SW 1271 (cell line): ENCODE measurements around the gene NOL9.

ENCODE experiments used
- DNase-seq, 2 experiments: peaks; one replicate each; lab custom pipeline; 2025; lab: John Stamatoyannopoulos, UW

The NOL9 gene

GRCh38 chr1:6489383-6489765 is 64.9 kb downstream of the NOL9 start:
- DNase-seq = no peak

GRCh38 chr1:6488602-6489382 is 65.5 kb downstream of the NOL9 start:
- no peak for DNase-seq

- no peak for DNase-seq
These were observed 66.4 kb downstream of the NOL9 start for GRCh38 chr1:6487804-6488484.

- DNase-seq = peak; percentile 33 to 69
These were observed 67.8 kb downstream of the NOL9 start for GRCh38 chr1:6486433-6487011.

- DNase-seq = no peak
These were observed 68.9 kb downstream of the NOL9 start for GRCh38 chr1:6485168-6486101.

- no peak for DNase-seq
These were observed 69.5 kb downstream of the NOL9 start for GRCh38 chr1:6484826-6485167.

GRCh38 chr1:6483761-6484117 is 70.6 kb downstream of the NOL9 start:
- no peak for DNase-seq

- DNase-seq = no peak
These were observed 71.1 kb downstream of the NOL9 start for GRCh38 chr1:6483017-6483760.

GRCh38 chr1:6481820-6482219 is 72.5 kb downstream of the NOL9 start:
- no peak for DNase-seq

GRCh38 chr1:6477039-6477820 is 77.1 kb downstream of the NOL9 start:
- DNase-seq = no peak

GRCh38 chr1:6476483-6476882 is 77.8 kb downstream of the NOL9 start:
- DNase-seq = no peak

GRCh38 chr1:6475381-6476133 is 78.8 kb downstream of the NOL9 start:
- DNase-seq = peak in 1 of 2 experiments; percentile 22

GRCh38 chr1:6474815-6475282 is 79.5 kb downstream of the NOL9 start:
- no peak for DNase-seq

- DNase-seq = no peak
These were observed 80.1 kb downstream of the NOL9 start for GRCh38 chr1:6473974-6474814.

GRCh38 chr1:6473156-6473555 is 81.2 kb downstream of the NOL9 start:
- DNase-seq = no peak

GRCh38 chr1:6472391-6472790 is 81.9 kb downstream of the NOL9 start:
- no peak for DNase-seq

GRCh38 chr1:6471970-6472368 is 82.3 kb downstream of the NOL9 start:
- DNase-seq = no peak
